ENCODE measurements around the gene CHN2.
"Not testable (repeated sequence)": the region's sequence is repeated elsewhere in the genome, so short reads cannot be mapped to it uniquely, and the experiment has no call there.

Gene CHN2

GRCh38 chr7:29255906-29256692 lies 61.5 kb downstream of the CHN2 start:
- no peak for DNase-seq (ENCODE audit: low read depth, low spot score)

- no peak for DNase-seq (ENCODE audit: low read depth, low spot score)
Measured at GRCh38 chr7:29256693-29257002, 62.1 kb downstream of the CHN2 start.

GRCh38 chr7:29258951-29259350 lies 64.4 kb downstream of the CHN2 start:
- no peak for DNase-seq (ENCODE audit: low read depth, low spot score)

- DNase-seq (ENCODE audit: low read depth, low spot score): no peak
Measured at GRCh38 chr7:29262191-29262917, 67.8 kb downstream of the CHN2 start.

- not testable (repeated sequence) for DNase-seq (ENCODE audit: low read depth, low spot score)
Measured at GRCh38 chr7:29263601-29264207, 69.1 kb downstream of the CHN2 start.

- no peak for DNase-seq (ENCODE audit: low read depth, low spot score)
Measured at GRCh38 chr7:29265208-29265923, 70.8 kb downstream of the CHN2 start.

GRCh38 chr7:29269935-29270334 lies 75.4 kb downstream of the CHN2 start:
- no peak for DNase-seq (ENCODE audit: low read depth, low spot score)

- no peak for DNase-seq (ENCODE audit: low read depth, low spot score)
Measured at GRCh38 chr7:29270594-29271318, 76.2 kb downstream of the CHN2 start.

- DNase-seq (ENCODE audit: low read depth, low spot score): no peak
Measured at GRCh38 chr7:29271319-29271658, 76.7 kb downstream of the CHN2 start.

- no peak for DNase-seq (ENCODE audit: low read depth, low spot score)
Measured at GRCh38 chr7:29272057-29272456, 77.5 kb downstream of the CHN2 start.

GRCh38 chr7:29274146-29275017 lies 79.8 kb downstream of the CHN2 start:
- DNase-seq (ENCODE audit: low read depth, low spot score): no peak

GRCh38 chr7:29275018-29275318 lies 80.4 kb downstream of the CHN2 start:
- no peak for DNase-seq (ENCODE audit: low read depth, low spot score)

- DNase-seq (ENCODE audit: low read depth, low spot score): no peak
Measured at GRCh38 chr7:29275493-29275892, 80.9 kb downstream of the CHN2 start.

GRCh38 chr7:29276199-29276598 lies 81.6 kb downstream of the CHN2 start:
- no peak for DNase-seq (ENCODE audit: low read depth, low spot score)

- no peak for DNase-seq (ENCODE audit: low read depth, low spot score)
Measured at GRCh38 chr7:29276806-29277205, 82.2 kb downstream of the CHN2 start.

GRCh38 chr7:29277436-29278215 lies 83.1 kb downstream of the CHN2 start:
- DNase-seq (ENCODE audit: low read depth, low spot score): no peak

GRCh38 chr7:29278337-29279069 lies 83.9 kb downstream of the CHN2 start:
- no peak for DNase-seq (ENCODE audit: low read depth, low spot score)

GRCh38 chr7:29281782-29282541 lies 87.4 kb downstream of the CHN2 start:
- peak; percentile 41 for DNase-seq (ENCODE audit: low read depth, low spot score)

All from ELF-1 (cell line).